Vagina (tissue), 2 donors: ENCODE results near the gene MAP2K5.

Source experiments
- CTCF ChIP-seq, 3 experiments: fragments of 450-650 bp in 2 of 3; fragments of 200-600 bp in 1 of 3; sonication (generic) in 1 of 3; IDR thresholded peaks; one replicate each; pipeline ENCODE4 v1.5.1; 2017 to 2019; ENCODE audit warnings: antibody characterized with exemption in 3 of 3, mild to moderate bottlenecking in 2 of 3, moderate library complexity in 2 of 3
- POLR2A ChIP-seq, 2 donors: fragments of 450-650 bp; IDR thresholded peaks; one replicate each; pipeline ENCODE4 v1.6.1; 2017; ENCODE audit warnings: antibody characterized with exemption in 2 of 2, mild to moderate bottlenecking in 2 of 2, moderate library complexity in 2 of 2

DNA sequence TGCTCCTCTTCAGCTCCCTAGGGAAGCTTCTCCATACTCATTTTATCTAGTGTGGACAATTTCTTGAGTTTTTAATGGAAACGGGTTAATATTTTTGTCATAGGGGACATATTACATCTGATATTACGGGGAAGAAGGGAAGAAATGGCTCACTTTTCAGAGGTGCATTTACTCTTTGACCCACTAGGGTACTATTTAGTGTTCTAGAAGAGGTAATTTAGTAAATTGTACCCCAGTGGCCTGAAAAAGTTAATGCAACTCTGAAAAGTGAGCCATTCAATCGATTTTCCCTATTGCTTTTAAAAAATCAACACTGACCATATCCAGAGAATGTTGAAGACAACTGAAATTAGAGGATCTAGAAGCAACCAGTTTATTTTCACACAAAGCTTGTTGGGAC, 71.2 kb downstream of the MAP2K5 start:
- no peak for TF ChIP-seq POLR2A (IDR thresholded peaks at IDR 0.05)
- TF ChIP-seq CTCF (IDR thresholded peaks at IDR 0.05), result no peak
